HEK293 (cell line): ENCODE measurements around the gene HDC.

ENCODE experiments used
- FEZF1 ChIP-seq: fragments of 450-650 bp; formaldehyde crosslinking; IDR thresholded peaks from 2 replicates; pipeline ENCODE4 v1.5.1; 2016; ENCODE audit warnings: missing biosample characterization, missing genetic modification characterization
- HOXC10 ChIP-seq: sonication (generic); formaldehyde crosslinking; IDR thresholded peaks from 2 replicates; pipeline ENCODE4 v1.8.1; 2023; ENCODE audit warnings: mild to moderate bottlenecking, missing genetic modification reagents
- MZF1 ChIP-seq: fragments of 450-650 bp; formaldehyde crosslinking; IDR thresholded peaks from 2 replicates; pipeline ENCODE4 v1.5.1; 2017; ENCODE audit warnings: missing biosample characterization, missing genetic modification characterization, borderline replicate concordance
- PRDM2 ChIP-seq: fragments of 450-650 bp; formaldehyde crosslinking; IDR thresholded peaks from 2 replicates; pipeline ENCODE4 v1.5.1; 2016; ENCODE audit warnings: missing biosample characterization, missing genetic modification characterization, borderline replicate concordance
- RBAK ChIP-seq: fragments of 450-650 bp; formaldehyde crosslinking; IDR thresholded peaks from 2 replicates; pipeline ENCODE4 v1.5.1; 2016; ENCODE audit warnings: missing biosample characterization, missing genetic modification characterization
- ZNF175 ChIP-seq: fragments of 450-650 bp; formaldehyde crosslinking; IDR thresholded peaks from 2 replicates; pipeline ENCODE4 v1.5.1; 2016; ENCODE audit warnings: missing biosample characterization, missing genetic modification characterization
- ZNF211 ChIP-seq: fragments of 450-650 bp; formaldehyde crosslinking; IDR thresholded peaks from 2 replicates; pipeline ENCODE4 v1.5.1; 2016; ENCODE audit warnings: low read depth, missing biosample characterization, missing genetic modification characterization
- ZNF37A ChIP-seq: fragments of 450-650 bp; IDR thresholded peaks from 2 replicates; pipeline ENCODE4 v1.5.1; 2018; ENCODE audit warnings: missing biosample characterization, missing genetic modification characterization
- ZNF426 ChIP-seq: fragments of 450-650 bp; formaldehyde crosslinking; IDR thresholded peaks from 2 replicates; pipeline ENCODE4 v1.5.1; 2017; ENCODE audit warnings: missing biosample characterization, missing genetic modification characterization, mild to moderate bottlenecking, inconsistent platforms, moderate library complexity
- ZNF473 ChIP-seq: fragments of 450-650 bp; formaldehyde crosslinking; IDR thresholded peaks from 2 replicates; pipeline ENCODE4 v1.5.1; 2017; ENCODE audit warnings: missing biosample characterization, missing genetic modification characterization
- ZNF514 ChIP-seq: fragments of 450-650 bp; formaldehyde crosslinking; IDR thresholded peaks from 2 replicates; pipeline ENCODE4 v1.5.1; 2016; ENCODE audit warnings: missing biosample characterization, missing genetic modification characterization
- ZNF518A ChIP-seq: fragments of 450-650 bp; formaldehyde crosslinking; conservative IDR thresholded peaks from 2 replicates; pipeline ENCODE4 v1.5.1; 2016; ENCODE audit warnings: low read depth, missing biosample characterization, missing genetic modification characterization
- ZNF600 ChIP-seq: fragments of 450-650 bp; formaldehyde crosslinking; IDR thresholded peaks from 2 replicates; pipeline ENCODE4 v1.5.1; 2016; ENCODE audit warnings: missing biosample characterization, missing genetic modification characterization
- ZNF621 ChIP-seq: fragments of 450-650 bp; formaldehyde crosslinking; IDR thresholded peaks from 2 replicates; pipeline ENCODE4 v1.5.1; 2017; ENCODE audit warnings: missing biosample characterization, missing genetic modification characterization
- ZNF626 ChIP-seq: fragments of 450-650 bp; sonication (Bioruptor Pico); formaldehyde crosslinking; IDR thresholded peaks from 2 replicates; pipeline ENCODE4 v1.5.1; 2018; ENCODE audit warnings: missing biosample characterization, missing genetic modification characterization, inconsistent platforms
- ZNF639 ChIP-seq: fragments of 450-650 bp; formaldehyde crosslinking; IDR thresholded peaks from 2 replicates; pipeline ENCODE4 v1.5.1; 2016; ENCODE audit warnings: missing biosample characterization, missing genetic modification characterization
- ZNF658 ChIP-seq: fragments of 450-650 bp; formaldehyde crosslinking; IDR thresholded peaks from 2 replicates; pipeline ENCODE4; 2016; ENCODE audit warnings: missing biosample characterization, missing genetic modification characterization
- ZNF670 ChIP-seq: fragments of 450-650 bp; formaldehyde crosslinking; IDR thresholded peaks from 2 replicates; pipeline ENCODE4 v1.5.1; 2016; ENCODE audit warnings: missing biosample characterization, missing genetic modification characterization, low read depth
- ZNF677 ChIP-seq: fragments of 450-650 bp; IDR thresholded peaks from 2 replicates; pipeline ENCODE4 v1.5.0; 2018; ENCODE audit warnings: missing biosample characterization, mild to moderate bottlenecking, missing genetic modification characterization, moderate library complexity
- ZNF777 ChIP-seq: fragments of 450-650 bp; formaldehyde crosslinking; IDR thresholded peaks from 2 replicates; pipeline ENCODE4 v1.5.1; 2017; ENCODE audit warnings: missing biosample characterization, missing genetic modification characterization, borderline replicate concordance
- ZNF830 ChIP-seq: fragments of 450-650 bp; IDR thresholded peaks from 2 replicates; pipeline ENCODE4 v1.5.0; 2018; ENCODE audit warnings: missing biosample characterization, missing genetic modification characterization, low read depth, mild to moderate bottlenecking, moderate library complexity
- TF ChIP-seq, protein P1 (sequence below): fragments of 450-650 bp; IDR thresholded peaks from 2 replicates; pipeline ENCODE4 v1.5.1; 2018; ENCODE audit warnings: missing biosample characterization, mild to moderate bottlenecking, missing genetic modification characterization
- TF ChIP-seq, protein P2 (sequence below): fragments of 450-650 bp; formaldehyde crosslinking; IDR thresholded peaks from 2 replicates; pipeline ENCODE4 v1.5.1; 2016; ENCODE audit warnings: missing biosample characterization, missing genetic modification characterization

The HDC gene

DNA sequence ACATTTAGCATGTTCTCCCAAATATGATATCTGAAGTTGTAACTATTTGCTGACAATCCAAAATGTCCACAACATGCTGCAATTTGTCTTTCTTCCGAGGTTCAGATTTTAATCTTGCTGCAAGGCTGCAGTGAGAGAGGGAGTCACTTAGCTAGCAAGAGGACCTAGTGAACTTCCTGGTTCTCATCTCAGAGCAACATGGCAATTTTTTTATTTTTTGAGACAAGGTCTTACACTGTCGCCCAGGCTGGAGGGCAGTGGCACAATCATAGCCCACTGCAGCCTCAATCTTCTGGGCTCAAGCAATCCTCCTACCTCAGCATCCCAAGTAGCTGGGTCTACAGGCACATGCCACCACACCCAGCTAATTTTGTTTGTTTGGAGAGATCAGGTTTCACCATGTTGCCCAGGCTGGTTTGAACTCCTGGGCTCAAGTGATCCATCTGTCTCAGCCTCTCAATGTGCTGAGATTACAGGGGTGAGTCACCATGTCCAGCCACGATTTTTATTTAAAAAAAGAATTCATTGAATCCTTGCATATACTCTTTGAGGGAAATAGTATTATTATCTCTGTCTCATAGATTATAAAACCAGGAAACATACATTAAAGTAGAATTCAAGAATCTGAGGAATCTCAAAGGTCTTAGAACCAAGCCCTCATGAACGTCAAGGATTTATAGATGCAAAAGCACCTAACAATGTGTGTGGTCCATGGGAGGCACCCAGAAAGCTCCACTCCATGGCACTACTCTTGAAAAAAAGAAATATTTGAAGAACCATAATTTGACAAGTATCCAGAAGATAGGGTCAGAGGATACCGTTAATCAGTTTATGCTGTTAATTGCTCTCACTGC, 9.1 kb downstream of the HDC start (continued):
- TF ChIP-seq, protein P1, sequence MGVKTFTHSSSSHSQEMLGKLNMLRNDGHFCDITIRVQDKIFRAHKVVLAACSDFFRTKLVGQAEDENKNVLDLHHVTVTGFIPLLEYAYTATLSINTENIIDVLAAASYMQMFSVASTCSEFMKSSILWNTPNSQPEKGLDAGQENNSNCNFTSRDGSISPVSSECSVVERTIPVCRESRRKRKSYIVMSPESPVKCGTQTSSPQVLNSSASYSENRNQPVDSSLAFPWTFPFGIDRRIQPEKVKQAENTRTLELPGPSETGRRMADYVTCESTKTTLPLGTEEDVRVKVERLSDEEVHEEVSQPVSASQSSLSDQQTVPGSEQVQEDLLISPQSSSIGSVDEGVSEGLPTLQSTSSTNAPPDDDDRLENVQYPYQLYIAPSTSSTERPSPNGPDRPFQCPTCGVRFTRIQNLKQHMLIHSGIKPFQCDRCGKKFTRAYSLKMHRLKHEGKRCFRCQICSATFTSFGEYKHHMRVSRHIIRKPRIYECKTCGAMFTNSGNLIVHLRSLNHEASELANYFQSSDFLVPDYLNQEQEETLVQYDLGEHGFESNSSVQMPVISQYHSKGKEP (tag by site-specific recombination) = no peak
- TF ChIP-seq ZNF626 (tag by site-specific recombination) (no peak), ZNF600 (tag by site-specific recombination) (peak; percentile 32; the same call in 1 of the 2 replicates), ZNF830 (no peak), ZNF777 (tag by site-specific recombination) (no peak), FEZF1 (tag by site-specific recombination) (no peak), PRDM2 (tag by site-specific recombination) (no peak), ZNF658 (no peak), ZNF670 (no peak), HOXC10 (CRISPR knock-in tag) (no peak), ZNF621 (tag by site-specific recombination) (no peak), ZNF211 (tag by site-specific recombination) (no peak), ZNF426 (tag by site-specific recombination) (no peak), ZNF518A (tag by site-specific recombination) (no peak), RBAK (no peak), ZNF473 (tag by site-specific recombination) (no peak), ZNF175 (tag by site-specific recombination) (no peak), ZNF639 (tag by site-specific recombination) (no peak), ZNF514 (no peak), ZNF37A (tag by site-specific recombination) (no peak), ZNF677 (tag by site-specific recombination) (no peak), MZF1 (no peak)
- TF ChIP-seq, protein P2, sequence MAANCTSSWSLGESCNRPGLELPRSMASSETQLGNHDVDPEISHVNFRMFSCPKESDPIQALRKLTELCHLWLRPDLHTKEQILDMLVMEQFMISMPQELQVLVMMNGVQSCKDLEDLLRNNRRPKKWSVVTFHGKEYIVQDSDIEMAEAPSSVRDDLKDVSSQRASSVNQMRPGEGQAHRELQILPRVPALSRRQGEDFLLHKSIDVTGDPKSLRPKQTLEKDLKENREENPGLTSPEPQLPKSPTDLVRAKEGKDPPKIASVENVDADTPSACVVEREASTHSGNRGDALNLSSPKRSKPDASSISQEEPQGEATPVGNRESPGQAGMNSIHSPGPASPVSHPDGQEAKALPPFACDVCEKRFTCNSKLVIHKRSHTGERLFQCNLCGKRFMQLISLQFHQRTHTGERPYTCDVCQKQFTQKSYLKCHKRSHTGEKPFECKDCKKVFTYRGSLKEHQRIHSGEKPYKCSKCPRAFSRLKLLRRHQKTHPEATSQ = 0 out of 2 replicates have a peak, but pooled peaks have one; percentile 14
